LNCAP (cell line): ENCODE results near the gene PLPP4.

ENCODE experiments used
- CTCF ChIP-seq: fragments of 450-650 bp; IDR thresholded peaks from 2 replicates; pipeline ENCODE4 v1.5.1; 2017; ENCODE audit warnings: mild to moderate bottlenecking

Gene PLPP4

GRCh38 chr10:120456626-120457430 is at the start of gene PLPP4:
Gene PLPP4 (plus strand): TSS chr10:120457227. CDS start chr10:120457306, 79 bp downstream.
- no peak for TF ChIP-seq CTCF

GRCh38 chr10:120409816-120410215 is 47.2 kb upstream of the PLPP4 start:
- TF ChIP-seq CTCF = no peak

GRCh38 chr10:120414946-120415345 is 42.1 kb upstream of the PLPP4 start:
- no peak for TF ChIP-seq CTCF

GRCh38 chr10:120415709-120416330 is 41.2 kb upstream of the PLPP4 start:
- TF ChIP-seq CTCF = no peak

- TF ChIP-seq CTCF = no peak
Observed at GRCh38 chr10:120420421-120420820, 36.6 kb upstream of the PLPP4 start.

GRCh38 chr10:120421250-120421649 is 35.8 kb upstream of the PLPP4 start:
- TF ChIP-seq CTCF = no peak

GRCh38 chr10:120422457-120422856 is 34.6 kb upstream of the PLPP4 start:
- TF ChIP-seq CTCF = no peak
